ENCODE measurements around the gene CCL24.
"Not testable (repeated sequence)": the region's sequence is repeated elsewhere in the genome, so short reads cannot be mapped to it uniquely, and the experiment has no call there.

Gene CCL24

DNA sequence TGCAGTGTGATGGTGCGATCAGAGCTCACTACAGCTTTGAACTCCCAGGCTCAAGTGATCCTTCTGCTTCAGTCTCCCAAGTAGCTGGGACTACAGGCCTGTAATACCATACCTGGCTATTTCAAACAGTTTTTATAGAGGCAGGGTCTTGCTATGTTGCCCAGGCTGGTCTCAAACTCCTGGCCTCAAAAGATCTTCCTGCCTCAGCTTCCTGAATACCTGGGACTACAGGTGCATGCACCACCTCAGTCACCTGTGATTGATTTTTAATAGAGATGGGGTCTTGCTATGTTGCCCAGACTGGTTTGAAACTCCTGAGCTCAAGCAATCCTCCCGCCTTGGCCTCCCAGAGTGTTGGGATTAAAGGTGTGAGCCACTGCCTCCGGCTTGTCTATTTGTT lies 26.4 kb upstream of the CCL24 start:
- ATAC-seq = no peak
- TF ChIP-seq OSR1 (CRISPR knock-in tag; IDR thresholded peaks at IDR 0.05) (no peak), RARB (CRISPR knock-in tag; IDR thresholded peaks at IDR 0.05) (no peak)

DNA sequence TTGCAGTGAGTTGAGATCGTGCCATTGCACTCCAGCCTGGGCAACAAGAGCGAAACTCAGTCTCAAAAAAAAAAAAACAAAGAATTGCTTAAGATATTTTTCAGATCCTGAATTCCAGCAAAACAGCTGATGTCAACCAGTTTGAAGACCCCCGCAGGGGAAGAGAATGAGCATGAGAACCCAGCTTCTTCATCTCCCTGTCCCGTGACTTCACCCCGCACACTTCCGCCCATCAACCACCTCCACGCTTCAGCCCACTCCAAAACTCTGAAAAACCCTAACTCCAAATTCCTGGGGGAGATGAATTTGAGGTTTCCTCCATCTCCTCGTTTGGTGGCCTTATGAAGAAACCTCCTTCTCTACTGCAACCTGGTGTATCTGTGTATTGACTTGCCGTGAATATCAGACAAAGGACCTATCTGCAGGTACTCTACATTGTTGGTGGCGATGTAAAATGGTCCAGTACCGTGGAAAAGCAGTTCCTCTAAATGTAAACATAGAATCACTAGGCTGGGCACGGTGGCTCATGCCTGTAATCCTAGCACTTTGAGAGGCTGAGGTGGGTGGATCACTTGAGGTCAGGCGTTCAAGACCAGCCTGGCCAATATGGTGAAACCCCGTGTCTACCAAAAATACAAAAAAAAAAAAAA lies 24.8 kb upstream of the CCL24 start:
- not testable (repeated sequence) for ATAC-seq

DNA sequence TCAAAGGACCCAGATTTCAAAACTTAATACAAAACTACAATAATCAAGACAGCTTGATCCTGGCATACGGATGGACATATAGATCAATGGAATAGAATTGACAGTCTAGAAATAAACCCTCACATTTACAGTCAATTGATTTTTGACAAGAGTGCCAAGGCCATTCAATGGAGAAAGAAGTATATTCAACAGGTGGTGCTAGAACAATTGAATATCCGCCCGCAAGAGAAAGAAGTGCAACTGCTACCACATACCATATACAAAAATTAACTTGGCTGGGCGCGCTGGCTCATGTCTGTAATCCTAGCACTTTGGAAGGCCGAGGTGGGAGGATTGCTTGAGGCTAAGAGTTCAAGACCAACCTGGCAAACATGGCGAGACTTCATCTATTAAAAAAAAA lies 23.2 kb upstream of the CCL24 start:
- TF ChIP-seq ZNF8 (CRISPR knock-in tag; IDR thresholded peaks at IDR 0.05) = no peak
- no peak for TF ChIP-seq GLIS3 (CRISPR knock-in tag; IDR thresholded peaks at IDR 0.05)
- TF ChIP-seq, protein P1, sequence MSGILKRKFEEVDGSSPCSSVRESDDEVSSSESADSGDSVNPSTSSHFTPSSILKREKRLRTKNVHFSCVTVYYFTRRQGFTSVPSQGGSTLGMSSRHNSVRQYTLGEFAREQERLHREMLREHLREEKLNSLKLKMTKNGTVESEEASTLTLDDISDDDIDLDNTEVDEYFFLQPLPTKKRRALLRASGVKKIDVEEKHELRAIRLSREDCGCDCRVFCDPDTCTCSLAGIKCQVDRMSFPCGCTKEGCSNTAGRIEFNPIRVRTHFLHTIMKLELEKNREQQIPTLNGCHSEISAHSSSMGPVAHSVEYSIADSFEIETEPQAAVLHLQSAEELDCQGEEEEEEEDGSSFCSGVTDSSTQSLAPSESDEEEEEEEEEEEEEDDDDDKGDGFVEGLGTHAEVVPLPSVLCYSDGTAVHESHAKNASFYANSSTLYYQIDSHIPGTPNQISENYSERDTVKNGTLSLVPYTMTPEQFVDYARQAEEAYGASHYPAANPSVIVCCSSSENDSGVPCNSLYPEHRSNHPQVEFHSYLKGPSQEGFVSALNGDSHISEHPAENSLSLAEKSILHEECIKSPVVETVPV (CRISPR knock-in tag; IDR thresholded peaks at IDR 0.05) = no peak
- no peak for TF ChIP-seq PPARA (CRISPR knock-in tag; IDR thresholded peaks at IDR 0.05; ENCODE audit: borderline replicate concordance)
- no peak for TF ChIP-seq ZFP30 (CRISPR knock-in tag; IDR thresholded peaks at IDR 0.05)
- TF ChIP-seq, protein P2, sequence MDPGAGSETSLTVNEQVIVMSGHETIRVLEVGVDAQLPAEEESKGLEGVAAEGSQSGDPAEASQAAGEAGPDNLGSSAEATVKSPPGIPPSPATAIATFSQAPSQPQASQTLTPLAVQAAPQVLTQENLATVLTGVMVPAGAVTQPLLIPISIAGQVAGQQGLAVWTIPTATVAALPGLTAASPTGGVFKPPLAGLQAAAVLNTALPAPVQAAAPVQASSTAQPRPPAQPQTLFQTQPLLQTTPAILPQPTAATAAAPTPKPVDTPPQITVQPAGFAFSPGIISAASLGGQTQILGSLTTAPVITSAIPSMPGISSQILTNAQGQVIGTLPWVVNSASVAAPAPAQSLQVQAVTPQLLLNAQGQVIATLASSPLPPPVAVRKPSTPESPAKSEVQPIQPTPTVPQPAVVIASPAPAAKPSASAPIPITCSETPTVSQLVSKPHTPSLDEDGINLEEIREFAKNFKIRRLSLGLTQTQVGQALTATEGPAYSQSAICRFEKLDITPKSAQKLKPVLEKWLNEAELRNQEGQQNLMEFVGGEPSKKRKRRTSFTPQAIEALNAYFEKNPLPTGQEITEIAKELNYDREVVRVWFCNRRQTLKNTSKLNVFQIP (CRISPR knock-in tag; IDR thresholded peaks at IDR 0.05; ENCODE audit: borderline replicate concordance, low read depth) = no peak
- no peak for TF ChIP-seq RARB (CRISPR knock-in tag; IDR thresholded peaks at IDR 0.05)
- no peak for TF ChIP-seq OSR1 (CRISPR knock-in tag; IDR thresholded peaks at IDR 0.05)
- TF ChIP-seq, protein P3, sequence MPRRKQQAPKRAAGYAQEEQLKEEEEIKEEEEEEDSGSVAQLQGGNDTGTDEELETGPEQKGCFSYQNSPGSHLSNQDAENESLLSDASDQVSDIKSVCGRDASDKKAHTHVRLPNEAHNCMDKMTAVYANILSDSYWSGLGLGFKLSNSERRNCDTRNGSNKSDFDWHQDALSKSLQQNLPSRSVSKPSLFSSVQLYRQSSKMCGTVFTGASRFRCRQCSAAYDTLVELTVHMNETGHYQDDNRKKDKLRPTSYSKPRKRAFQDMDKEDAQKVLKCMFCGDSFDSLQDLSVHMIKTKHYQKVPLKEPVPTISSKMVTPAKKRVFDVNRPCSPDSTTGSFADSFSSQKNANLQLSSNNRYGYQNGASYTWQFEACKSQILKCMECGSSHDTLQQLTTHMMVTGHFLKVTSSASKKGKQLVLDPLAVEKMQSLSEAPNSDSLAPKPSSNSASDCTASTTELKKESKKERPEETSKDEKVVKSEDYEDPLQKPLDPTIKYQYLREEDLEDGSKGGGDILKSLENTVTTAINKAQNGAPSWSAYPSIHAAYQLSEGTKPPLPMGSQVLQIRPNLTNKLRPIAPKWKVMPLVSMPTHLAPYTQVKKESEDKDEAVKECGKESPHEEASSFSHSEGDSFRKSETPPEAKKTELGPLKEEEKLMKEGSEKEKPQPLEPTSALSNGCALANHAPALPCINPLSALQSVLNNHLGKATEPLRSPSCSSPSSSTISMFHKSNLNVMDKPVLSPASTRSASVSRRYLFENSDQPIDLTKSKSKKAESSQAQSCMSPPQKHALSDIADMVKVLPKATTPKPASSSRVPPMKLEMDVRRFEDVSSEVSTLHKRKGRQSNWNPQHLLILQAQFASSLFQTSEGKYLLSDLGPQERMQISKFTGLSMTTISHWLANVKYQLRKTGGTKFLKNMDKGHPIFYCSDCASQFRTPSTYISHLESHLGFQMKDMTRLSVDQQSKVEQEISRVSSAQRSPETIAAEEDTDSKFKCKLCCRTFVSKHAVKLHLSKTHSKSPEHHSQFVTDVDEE (CRISPR knock-in tag; IDR thresholded peaks at IDR 0.05) = no peak
- TF ChIP-seq ZFP3 (CRISPR knock-in tag; IDR thresholded peaks at IDR 0.05) = no peak
- no peak for TF ChIP-seq ZNF565 (CRISPR knock-in tag; conservative IDR thresholded peaks at IDR 0.05; ENCODE audit: low read depth)

DNA sequence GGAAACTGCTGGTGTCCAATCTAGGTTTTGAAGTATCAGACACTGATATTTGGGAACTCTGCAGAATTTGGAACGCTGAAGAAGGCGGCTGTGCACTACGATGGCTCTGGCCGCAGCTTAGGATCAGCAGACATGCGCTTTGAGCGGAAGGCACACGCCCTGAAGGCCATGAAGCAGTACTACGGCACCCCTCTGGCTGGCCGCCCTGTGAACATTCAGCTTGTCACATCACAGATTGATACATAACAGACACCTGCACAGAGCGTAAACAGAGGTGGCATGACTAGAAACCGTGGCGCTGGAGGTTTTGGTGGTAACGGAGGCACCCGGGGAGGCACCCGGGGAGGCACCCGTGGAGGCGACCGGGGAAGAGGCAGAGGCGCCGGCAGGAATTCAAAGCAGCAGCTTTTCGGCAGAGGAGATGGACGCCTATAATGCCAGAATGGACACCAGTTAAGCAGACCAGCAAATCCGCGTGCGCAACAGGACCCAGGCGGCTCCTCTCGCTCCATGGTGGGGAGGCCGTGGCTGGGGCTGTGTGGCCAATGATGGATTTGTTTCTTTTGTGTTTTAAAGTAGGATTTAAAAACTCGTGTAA lies 22.2 kb upstream of the CCL24 start:
- ATAC-seq = no peak
- TF ChIP-seq ARNTL (CRISPR knock-in tag; IDR thresholded peaks at IDR 0.05; ENCODE audit: borderline replicate concordance, low read depth) = no peak
- TF ChIP-seq, protein P1 (CRISPR knock-in tag; IDR thresholded peaks at IDR 0.05) = no peak
- no peak for TF ChIP-seq ISL1 (CRISPR knock-in tag; IDR thresholded peaks at IDR 0.05)
- no peak for TF ChIP-seq TCF4 (CRISPR knock-in tag; IDR thresholded peaks at IDR 0.05; ENCODE audit: borderline replicate concordance)
- TF ChIP-seq TOX (CRISPR knock-in tag; IDR thresholded peaks at IDR 0.05; ENCODE audit: borderline replicate concordance) = no peak
- no peak for TF ChIP-seq ZC3H10 (CRISPR knock-in tag; IDR thresholded peaks at IDR 0.05)
- no peak for TF ChIP-seq GLIS3 (CRISPR knock-in tag; IDR thresholded peaks at IDR 0.05)
- TF ChIP-seq ZFP3 (CRISPR knock-in tag; IDR thresholded peaks at IDR 0.05) = no peak
- TF ChIP-seq BACH2 (CRISPR knock-in tag; IDR thresholded peaks at IDR 0.05; ENCODE audit: borderline replicate concordance) = no peak
- TF ChIP-seq, protein P4, sequence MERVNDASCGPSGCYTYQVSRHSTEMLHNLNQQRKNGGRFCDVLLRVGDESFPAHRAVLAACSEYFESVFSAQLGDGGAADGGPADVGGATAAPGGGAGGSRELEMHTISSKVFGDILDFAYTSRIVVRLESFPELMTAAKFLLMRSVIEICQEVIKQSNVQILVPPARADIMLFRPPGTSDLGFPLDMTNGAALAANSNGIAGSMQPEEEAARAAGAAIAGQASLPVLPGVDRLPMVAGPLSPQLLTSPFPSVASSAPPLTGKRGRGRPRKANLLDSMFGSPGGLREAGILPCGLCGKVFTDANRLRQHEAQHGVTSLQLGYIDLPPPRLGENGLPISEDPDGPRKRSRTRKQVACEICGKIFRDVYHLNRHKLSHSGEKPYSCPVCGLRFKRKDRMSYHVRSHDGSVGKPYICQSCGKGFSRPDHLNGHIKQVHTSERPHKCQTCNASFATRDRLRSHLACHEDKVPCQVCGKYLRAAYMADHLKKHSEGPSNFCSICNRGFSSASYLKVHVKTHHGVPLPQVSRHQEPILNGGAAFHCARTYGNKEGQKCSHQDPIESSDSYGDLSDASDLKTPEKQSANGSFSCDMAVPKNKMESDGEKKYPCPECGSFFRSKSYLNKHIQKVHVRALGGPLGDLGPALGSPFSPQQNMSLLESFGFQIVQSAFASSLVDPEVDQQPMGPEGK (CRISPR knock-in tag; IDR thresholded peaks at IDR 0.05; ENCODE audit: borderline replicate concordance) = no peak
- no peak for TF ChIP-seq CSDC2 (CRISPR knock-in tag; IDR thresholded peaks at IDR 0.05)
- TF ChIP-seq, protein P5, sequence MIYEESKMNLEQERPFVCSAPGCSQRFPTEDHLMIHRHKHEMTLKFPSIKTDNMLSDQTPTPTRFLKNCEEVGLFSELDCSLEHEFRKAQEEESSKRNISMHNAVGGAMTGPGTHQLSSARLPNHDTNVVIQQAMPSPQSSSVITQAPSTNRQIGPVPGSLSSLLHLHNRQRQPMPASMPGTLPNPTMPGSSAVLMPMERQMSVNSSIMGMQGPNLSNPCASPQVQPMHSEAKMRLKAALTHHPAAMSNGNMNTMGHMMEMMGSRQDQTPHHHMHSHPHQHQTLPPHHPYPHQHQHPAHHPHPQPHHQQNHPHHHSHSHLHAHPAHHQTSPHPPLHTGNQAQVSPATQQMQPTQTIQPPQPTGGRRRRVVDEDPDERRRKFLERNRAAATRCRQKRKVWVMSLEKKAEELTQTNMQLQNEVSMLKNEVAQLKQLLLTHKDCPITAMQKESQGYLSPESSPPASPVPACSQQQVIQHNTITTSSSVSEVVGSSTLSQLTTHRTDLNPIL (CRISPR knock-in tag; IDR thresholded peaks at IDR 0.05; ENCODE audit: low read depth) = no peak
- TF ChIP-seq ZNF565 (CRISPR knock-in tag; conservative IDR thresholded peaks at IDR 0.05; ENCODE audit: low read depth) = no peak
- TF ChIP-seq ZNF70 (CRISPR knock-in tag; IDR thresholded peaks at IDR 0.05) = no peak
- no peak for TF ChIP-seq OSR1 (CRISPR knock-in tag; IDR thresholded peaks at IDR 0.05)
- no peak for TF ChIP-seq RARB (CRISPR knock-in tag; IDR thresholded peaks at IDR 0.05)
- TF ChIP-seq, protein P2 (CRISPR knock-in tag; IDR thresholded peaks at IDR 0.05; ENCODE audit: borderline replicate concordance, low read depth) = no peak

More for the DNA sequence above, 23.2 kb upstream of the CCL24 start:
- ATAC-seq = no peak
